Measurements from ENCODE around the gene COL18A1.
A peak's percentile ranks its signal among the peaks of the same experiment; 100 is the strongest.
"Not testable (repeated sequence)": the region's sequence is repeated elsewhere in the genome, so short reads cannot be mapped to it uniquely, and the experiment has no call there.

The COL18A1 gene

DNA sequence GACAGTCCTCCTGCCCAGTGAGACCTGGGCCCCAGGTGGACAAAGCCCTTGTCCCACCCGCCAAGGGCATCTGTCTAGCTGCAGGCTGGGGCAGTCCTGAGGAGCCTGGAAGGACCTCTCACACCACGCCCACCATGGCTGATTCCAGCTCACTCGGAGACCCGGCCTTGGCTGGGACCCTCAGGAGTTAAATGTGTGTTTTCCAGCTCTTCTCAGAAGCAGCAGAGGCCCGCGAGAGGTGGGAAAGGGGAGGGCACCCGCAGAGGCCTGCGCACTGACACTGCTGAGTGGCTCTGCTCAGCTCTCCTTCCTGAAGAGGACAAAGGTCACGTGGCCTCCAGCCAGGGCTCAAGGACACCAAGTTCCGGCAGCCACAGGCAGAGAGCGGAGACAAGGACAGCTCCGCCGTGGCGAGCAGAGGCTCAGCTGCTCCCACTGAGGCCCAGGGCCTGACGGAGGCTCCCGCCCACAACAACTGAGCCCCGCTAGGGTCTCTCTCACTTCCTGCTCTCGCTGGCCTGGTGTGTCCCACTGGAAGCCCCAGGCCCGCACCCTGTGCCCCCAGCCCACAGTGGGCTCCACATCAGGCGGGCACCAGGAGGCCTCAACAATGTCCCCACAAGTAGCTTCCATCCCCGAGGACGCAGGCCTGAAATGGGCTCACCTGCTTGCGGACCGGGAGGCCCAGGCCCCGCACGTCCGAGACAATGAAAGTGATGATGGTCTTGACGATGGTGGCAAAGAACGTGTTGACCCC lies 120.4 kb downstream of the COL18A1 start:
- DNase-seq, result no peak

DNA sequence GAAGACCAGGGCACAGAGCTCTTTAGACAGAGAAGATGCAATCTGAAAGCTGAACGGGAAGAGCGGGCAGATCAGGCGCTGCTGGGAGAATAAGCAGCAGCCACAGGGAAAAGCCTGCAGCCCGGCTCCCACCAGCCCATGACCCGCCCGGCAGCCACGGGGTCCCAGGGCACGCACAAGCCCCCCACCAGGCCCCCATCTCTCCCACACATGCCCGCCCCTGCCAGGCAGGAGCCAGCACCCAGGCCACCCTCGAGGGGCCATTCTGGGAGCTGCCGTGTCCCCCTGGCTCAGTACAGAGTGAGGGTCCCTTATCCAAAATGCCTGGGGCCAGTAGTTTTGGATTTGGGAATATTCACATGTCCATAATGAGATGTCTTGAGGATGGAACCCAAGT lies 120.9 kb downstream of the COL18A1 start:
- no peak for DNase-seq

DNA sequence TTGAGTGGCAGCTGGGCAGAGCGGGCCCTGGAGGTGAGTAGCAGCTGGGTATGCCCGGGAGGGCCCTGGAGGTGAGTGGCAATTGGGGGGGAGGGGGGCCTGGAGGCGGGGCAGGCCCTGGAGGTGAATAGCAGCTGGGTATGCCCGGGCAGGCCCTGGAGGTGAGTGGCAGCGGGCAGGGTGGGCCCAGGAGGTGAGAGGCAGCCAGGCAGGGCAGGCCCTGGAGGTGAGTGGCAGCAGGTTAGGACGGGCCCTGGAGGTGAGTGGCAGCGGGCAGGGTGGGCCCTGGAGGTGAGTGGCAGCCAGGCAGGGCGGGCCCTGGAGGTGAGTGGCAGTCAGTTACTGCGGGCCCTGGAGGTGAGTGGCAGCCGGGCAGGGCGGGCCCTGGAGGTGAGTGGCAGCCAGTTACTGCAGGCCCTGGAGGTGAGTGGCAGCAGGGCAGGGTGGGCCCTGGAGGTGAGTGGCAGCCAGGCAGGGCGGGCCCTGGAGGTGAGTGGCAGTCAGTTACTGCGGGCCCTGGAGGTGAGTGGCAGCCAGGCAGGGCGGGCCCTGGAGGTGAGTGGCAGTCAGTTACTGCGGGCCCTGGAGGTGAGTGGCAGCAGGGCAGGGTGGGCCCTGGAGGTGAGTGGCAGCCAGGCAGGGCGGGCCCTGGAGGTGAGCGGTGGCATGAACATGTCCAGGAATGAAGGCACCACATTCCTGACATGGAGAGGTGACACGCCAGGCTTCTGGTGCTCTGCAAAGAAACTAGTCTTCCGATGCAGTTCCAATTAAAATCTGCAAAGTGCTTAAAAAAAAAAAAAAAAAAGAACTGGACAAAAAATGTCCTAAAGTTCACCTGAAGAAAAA lies 122.4 kb downstream of the COL18A1 start:
- DNase-seq, result not testable (repeated sequence)

DNA sequence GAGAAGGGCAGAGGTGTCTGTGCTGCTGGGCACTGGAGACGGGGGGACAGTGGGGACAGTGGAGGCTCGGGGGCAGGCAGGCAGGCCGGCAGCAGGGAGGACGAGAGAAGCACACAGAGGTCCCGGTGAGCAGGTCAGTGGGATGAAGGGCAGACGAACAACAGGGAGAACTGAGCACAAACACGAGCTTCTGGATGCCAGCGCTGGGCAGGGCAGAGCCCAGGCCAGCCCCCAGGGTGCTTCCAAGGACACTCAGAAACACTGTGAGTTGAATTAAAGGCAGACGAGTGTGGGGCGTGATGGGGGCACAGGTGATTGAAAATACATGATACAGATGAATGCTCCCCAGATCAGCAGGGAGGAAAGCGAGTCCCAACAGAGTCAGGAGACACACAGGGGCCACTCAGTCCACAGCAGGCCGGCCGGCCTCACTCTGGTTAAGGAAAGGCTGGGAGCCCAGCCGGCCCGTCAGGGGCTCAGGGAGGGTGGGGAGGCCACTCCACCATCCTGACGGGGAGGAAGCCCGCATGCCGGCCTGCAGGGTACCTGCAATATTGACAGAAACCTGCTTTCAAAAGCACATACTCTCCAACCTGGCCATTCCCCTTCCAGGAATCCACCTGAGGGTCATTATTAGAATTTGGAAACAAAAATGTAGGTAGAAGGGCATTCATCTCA lies 123.2 kb downstream of the COL18A1 start:
- no peak for DNase-seq

DNA sequence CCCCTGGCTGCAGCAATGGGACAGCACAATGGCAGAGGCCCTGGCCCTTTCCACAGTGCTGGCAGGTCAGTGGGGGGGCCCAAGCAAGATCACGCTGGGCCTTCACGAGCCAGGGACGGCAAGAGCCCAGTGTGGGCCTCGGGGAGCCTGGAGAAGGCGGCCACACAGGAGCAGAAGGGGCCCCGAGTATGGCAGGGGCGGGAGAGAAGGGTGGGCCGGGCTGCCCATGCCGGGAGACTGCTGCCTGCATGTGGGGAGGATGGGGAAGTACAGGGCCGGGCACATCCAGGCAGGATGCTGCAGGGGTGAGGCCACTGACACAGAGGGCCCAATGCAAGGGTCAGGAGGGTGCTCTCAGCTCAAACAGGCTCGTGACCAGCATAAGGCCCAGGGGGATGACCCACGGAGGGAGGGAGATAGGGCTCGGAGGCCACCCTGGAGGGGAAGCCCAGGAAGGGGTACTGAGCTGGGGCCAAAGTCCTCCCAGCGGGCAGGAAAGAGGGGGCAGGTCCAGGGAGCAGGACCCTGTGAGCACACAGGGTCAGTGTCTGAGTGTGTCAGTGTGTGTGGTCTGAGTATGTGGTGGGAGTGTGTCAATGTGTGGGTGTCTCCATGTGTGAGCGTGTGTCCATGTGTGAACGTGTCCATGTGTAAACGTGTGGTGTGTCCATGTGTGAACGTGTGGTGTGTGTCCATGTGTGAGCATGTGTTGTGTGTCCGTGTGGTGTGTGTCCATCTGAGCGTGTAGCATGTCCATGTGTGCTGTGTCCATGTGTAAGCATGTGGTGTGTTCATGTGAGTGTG lies 124.2 kb downstream of the COL18A1 start:
- DNase-seq, result peak; percentile 23 to 83

DNA sequence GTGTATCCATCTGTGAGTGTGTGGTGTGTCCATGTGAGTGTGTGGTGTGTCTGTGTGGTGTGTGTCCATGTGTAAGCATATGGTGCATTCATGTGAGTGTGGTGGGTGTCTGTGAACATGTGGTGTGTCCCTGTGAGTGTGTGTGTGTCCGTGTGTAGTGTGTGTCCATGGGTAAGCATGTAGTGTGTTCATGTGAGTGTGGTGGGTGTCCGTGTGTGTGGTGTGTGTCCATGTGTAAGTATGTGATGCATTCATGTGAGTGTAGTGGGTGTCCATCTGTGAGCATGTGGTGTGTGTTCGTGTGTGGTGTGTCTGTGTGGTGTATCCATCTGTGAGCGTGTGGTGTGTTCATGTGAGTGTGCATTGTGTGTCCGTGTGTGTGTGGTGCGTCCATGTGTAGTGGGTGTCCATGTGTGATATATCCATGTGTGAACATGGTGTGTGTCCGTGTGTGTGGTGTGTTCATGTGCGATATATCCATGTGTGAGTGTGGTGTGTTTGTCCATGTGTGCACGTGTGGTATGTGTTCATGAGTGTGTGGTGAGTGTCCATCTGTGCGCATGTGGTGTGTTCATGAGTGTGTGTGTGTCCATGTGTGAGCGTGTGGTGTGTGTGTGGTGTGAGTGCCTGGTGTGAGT lies 124.9 kb downstream of the COL18A1 start:
- DNase-seq, result no peak

DNA sequence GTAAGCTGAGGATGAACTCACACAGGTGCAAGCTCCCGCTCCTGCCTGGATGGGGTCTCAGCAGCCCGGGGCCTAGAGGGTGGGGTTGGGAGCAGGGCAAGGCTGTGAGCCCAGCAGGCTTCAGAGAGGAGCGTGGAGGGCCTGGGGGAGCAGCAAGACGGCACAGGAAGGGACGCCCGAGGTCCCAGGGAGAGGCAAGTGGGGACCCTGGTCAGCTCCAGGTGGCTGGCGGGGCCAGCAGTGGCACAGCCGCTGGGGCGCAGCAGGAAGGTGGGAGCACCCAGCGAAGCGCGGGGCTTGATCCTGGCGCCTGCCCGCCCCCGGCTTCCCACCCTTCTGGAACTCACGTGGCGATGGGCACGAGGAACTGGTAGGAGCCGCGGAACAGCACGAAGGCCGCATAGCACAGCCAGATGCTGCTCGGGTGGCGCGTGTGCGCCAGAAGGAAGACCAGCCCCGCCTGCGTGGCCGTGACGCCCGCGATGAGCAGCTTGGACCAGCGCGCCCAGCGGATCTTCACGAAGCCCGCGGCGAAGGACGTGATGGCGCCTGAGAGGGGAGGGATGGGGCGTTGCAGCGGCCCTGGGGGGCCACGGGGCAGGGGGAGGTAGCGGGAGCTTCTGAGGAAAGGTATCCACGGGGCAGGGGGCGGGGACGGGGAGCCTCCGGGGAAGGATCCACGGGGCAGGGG lies 125.6 kb downstream of the COL18A1 start:
- DNase-seq, result no peak

DNA sequence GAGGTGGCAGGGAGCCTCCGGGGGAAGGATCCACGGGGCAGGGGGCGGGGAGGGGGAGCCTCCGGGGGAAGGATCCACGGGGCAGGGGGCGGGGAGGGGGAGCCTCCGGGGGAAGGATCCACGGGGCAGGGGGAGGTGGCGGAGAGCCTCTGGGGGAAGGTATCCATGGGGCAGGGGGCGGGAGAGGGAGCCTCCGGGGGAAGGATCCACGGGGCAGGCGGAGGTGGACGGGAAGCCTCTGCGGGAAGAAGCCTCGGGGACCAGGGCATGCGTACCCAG lies 126.1 kb downstream of the COL18A1 start:
- not testable (repeated sequence) for DNase-seq

DNA sequence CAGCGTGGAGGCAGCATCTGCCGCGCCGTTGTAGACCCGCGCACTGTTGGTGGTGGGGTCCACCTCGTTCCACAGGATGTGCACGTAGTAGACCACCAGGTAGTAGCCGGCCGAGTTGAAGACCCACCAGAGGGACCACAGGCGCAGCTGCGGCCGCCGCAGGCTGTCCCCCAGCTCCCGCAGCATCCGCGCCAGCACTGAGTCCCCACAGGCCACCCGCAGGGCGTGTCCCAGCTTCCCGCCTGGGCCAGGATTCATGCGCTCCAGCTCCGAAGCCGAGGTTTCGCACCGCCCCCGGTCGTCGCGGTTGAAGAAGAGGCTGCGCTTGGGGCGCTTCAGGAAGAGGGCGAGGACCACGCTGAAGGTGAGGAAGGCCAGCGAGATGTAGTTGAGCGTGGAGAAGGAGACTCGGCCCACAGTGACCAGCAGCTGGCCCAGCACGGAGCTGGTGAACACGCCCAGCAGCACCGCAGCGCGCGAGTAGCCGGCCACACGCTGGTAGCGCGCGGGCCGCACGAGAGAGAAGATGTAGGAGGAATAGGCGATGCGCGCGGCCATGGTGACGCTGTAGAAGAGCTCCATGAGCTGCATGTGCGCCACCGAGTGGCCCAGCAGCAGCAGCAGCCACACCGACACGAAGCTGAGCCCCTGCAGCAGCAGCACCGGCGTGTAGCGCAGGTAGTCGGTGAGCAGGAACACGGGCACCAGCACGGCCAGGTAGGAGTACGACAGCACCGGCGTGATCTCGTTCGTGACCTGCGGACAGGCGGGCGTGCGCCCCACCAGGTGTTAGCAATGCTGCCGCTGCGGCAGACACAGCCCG lies 126.6 kb downstream of the COL18A1 start:
- no peak for DNase-seq

DNA sequence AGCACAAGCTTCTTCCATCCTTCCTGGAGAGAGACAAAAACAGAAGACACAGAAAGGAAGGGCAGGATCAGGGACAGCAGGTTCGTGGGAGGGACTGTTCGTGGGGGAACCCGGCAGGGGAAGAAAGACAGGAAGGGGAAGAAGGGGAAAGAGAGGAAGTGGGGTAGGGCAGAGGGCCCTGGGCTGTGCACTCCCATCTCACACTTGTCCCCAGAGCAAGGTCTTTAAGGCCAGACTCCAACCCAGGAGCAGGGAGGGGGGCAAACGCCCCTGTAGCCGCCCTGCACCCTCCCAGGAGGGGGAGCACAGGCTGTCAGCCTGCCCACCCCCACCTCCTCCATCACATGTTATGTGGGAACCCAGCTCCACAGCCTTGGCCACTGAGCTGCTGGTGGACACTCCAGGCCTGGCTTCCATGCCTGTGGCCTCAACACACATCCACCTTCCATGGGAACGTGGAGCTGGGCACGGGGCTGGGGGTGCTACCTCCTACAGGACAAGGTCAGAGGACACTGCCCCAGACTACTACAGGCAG lies 127.9 kb downstream of the COL18A1 start:
- peak; percentile 43 to 52 for DNase-seq

DNA sequence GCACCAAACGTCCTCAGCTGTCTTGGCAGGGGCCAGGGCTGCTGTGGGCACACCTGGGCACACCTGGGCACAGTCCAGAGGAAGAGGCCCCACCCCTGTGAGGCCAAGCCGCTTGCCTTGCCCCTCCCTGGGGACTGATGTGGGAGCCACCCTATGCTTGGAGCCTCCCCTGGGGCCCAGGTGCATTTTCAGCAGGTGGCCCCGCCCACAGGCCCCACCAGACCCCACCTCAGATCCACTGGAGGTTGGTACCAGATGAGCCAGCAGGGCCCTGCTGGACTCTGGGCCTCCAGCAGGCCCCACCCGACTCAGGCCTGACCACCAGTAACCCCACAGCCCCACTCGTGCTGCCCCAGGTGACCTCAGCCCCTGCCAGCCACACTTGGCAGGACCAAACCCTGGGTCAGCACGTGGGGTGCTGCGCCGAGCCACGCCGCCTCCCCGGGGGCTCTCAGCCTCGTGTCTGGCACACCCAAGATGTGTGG lies 128.4 kb downstream of the COL18A1 start:
- DNase-seq, result no peak

DNA sequence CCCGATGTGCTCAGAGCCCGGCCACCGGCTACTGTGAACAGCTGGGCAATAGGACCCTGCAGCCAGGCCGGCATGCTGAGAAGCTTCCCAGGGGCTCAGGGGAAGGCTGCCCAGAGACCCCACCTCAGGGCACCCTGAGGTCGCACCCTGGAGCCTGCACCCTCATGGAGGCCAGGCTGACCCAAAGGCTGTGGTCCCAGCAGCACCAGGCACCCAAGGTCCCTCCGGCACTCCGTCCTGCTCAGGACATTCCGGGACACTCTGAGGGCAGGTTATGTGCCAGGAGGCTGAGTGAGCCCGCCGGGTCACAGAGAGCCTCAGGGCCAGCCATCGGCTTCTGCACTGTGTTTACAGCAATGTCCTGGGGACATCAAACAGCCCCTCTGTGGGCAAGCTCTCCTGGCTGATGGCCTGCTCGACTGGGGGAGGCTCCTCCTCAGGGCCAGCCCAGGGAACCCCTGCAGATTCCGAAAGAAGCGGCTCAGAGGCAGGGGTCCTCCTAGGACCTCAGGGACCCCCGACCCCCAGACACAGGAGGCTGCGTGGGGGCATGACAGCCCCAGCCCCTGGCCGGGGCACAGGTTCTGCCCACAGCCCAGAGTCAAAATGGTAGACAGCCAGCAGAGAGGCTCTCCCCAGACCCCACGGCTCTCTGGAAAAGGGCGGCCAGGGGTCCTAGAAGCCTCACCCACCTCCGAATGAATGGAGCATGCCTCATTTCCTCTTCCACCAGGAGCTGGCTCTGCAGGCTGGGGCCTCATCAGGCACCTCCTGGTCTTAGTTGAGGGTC lies 129.1 kb downstream of the COL18A1 start:
- DNase-seq, result no peak

DNA sequence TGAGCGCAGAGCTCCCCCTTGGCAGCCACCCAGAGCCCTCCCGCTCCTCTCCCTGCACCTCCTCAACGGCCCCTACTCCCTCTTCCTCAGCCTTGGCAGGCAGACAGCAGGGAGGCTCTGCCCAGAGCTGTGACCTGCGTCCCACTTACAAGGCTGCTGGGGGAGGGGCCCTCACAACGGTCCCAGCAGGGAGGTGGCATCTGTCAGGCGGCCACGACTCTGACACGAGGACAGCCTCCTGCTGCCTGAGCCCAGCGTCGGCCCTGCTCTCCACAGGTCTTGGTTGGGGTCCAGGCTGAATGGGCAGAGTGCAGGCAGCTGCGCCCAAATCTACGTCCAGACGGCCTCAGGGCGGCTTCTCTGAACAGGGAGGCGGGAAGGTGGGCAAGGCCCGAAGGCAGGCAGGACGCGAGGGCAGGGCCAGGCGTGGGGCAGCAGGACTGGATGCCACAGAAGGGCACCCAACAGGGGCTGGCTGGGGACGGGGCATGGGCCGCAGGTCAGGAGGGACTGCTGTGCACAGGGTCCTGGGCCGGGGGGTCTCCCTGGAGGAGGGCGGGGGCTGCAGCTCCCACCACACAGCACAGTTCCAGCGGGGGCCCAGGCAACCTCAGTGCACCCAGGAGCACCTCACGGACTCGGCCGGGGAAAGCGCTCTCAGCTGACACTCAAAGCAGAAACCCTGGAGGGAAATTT lies 129.8 kb downstream of the COL18A1 start:
- DNase-seq, result peak in 1 of 2 donors; percentile 15

DNA sequence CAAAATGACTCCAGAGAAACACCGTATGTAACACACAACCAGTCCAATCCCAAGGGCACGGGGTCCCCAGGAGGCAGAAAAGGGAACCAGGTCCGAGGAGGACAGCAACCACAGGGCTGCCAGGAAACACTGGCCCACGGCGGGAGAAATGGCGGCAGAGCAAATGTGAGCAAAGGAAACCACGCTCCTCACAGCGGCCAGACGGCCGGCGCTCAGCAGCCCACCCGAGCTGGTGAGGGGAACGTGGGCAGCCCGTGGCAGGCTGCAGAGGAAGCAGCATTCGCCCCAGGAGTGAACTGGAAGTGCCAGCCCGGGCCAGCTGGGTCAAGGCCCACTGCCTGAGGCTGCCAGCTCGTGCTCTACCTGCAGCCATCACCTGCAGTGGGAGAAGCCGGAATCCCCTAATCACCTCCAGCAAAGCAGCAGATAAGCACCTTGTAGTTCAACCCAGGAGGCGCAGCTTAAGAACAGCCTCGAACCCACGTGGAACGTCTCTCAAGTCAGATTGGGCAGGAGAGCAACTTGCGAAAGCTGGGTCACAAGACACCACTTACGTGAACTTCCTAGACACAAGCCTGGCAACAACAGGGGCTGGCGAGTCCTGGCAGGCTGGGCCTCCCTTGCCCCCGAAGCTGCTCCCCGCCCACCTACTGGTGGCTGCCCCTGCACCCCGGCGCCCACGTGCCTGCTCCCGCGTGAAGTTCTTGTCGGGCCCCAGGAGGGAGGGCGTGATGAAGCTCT lies 130.5 kb downstream of the COL18A1 start:
- peak; percentile 80 to 87 for DNase-seq

DNA sequence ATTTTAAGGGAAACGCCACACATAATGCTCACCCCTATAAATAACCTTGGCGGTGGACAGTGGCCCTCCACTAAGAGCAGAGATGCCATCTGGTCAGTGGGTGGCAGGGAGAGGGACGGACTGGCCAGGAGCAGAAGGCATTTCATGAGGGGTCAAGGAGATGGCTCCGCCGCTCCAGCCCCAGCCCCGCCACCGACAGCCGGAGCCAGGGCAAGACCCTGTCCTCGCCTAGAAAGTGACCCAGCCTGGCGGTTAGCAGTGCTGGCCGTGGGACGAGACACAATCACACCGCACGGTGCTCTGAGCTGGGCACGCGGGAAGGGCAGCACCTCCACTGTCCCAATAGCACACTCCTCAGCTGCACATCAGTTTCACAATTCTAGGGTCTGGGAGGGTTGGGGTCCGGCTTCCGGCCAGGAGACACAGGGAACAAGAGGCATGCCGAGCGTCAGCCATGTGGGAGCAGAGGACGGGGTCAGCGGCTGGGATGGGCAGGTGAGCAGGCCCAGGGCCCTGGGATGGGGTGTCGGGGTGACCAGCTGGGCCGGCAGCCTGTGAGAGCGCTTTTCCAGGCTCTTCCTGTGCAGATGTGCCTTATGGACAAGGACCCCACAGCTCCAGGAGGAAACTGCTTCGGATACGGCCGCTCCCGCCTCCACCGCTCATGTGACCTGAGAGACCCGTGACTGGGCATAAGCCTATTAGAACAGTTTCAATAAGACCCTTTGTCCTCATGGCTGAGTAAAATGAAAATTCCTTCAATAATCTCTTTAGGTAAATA lies 131.5 kb downstream of the COL18A1 start:
- no peak for DNase-seq

DNA sequence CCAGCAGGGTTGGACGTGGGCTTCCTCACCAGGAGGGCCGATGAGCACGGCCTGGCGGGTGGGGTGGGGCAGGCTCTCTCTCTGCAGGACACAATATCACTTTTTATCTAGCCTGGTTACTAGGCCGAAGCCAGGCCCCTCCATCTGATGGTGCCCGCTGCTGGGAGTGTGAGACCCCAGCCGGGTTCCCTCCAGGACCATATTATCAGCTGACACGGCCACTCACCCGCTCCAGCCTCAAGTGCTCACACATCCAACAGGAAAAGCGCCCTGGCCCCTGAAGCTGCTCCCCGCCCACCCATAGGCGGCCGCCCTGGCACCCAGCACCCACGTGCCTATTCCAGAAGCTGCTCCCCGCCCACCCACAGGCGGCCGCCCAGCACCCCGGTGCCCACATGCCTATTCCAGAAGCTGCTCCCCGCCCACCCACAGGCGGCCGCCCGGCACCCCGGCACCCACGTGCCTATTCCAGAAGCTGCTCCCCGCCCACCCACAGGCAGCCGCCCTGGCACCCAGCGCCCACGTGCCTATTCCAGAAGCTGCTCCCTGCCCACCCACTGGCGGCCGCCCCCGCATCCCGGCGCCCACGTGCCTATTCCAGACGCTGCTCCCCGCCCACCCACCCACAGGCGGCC lies 132.3 kb downstream of the COL18A1 start:
- DNase-seq, result no peak
